GM21515 (cell line): ENCODE results near the gene B2M.

Experiments used
- ATAC-seq: cut with Tn5 transposase; IDR thresholded peaks from one replicate; pipeline ENCODE4 v1.9.1; 2021; ENCODE audit not compliant: unreplicated experiment

Gene B2M

DNA sequence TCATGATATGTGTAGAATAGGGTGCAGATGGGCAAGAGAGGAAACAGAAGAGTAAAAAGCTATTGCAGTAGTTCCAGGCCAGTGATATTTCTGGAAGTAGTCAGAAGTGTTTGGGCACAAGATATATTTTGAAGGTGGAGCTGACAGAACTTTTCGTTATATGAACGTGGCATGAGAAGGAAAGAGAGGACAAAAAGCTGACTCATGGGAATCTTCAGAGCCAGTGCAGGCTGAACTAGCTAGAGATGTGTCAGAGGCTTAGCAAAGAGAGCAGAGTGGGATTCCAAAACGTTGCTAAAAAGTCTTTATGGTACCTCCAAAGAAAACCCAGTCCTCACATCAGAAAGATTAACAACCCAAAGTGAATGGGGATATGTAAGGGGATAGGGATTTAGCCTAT, 53.7 kb downstream of the B2M start:
- no peak for ATAC-seq
